Panc1 (cell line): ENCODE results near the gene SUDS3. TPM values are rescaled to one million over a fixed set of nuclear protein-coding genes. Genes with fewer than 3 reads are reported as not detected.

Experiments
- ATAC-seq: fragments of 200-7000 bp; cut with Tn5 transposase; 2 replicates; pipeline ENCODE4 v1.9.1; 2020; ENCODE audit warnings: mild to moderate bottlenecking, moderate library complexity
- BruUV-seq: library from RNA; stranded (reverse); fragments of 400-500 nt; replicated peaks from 2 replicates; lab custom pipeline; 2021; lab: Mats Ljungman, UMichigan
- CTCF ChIA-PET: fragments of 300-600 bp; sonication (Branson Sonifier 250); formaldehyde crosslinking; loops from one replicate; lab custom pipeline; 2022; ENCODE audit warnings: antibody characterized with exemption; lab: Charles Lee
- POLR2A ChIA-PET: fragments of 300-600 bp; sonication (Branson Sonifier 250); formaldehyde crosslinking; loops from one replicate; lab custom pipeline; 2022; ENCODE audit warnings: antibody characterized with exemption; lab: Charles Lee
- DNase-seq: peaks from one replicate; pipeline ENCODE4 v3.0.0-alpha.2; 2010; ENCODE audit warnings: low read depth, low spot score
- H3K27ac ChIP-seq: 2 replicates; pipeline ENCODE4 v1.5.1; 2011; ENCODE audit warnings: mild to moderate bottlenecking, low read length, inconsistent platforms
- H3K27me3 ChIP-seq: fragments of 200-500 bp; sonication (Bioruptor generic); 2 replicates; pipeline ENCODE4 v1.6.0; 2014; ENCODE audit warnings: low read length, inconsistent platforms; ENCODE audit not compliant: control insufficient read depth, insufficient read depth
- H3K36me3 ChIP-seq: fragments of 200-500 bp; sonication (Bioruptor generic); 2 replicates; pipeline ENCODE4 v1.5.1; 2014; ENCODE audit warnings: inconsistent platforms, mild to moderate bottlenecking, low read length, moderate library complexity; ENCODE audit not compliant: control insufficient read depth, insufficient read depth
- H3K4me1 ChIP-seq: 2 replicates; pipeline ENCODE4 v1.5.1; 2011; ENCODE audit warnings: inconsistent platforms, mild to moderate bottlenecking, low read length, moderate library complexity; ENCODE audit not compliant: control insufficient read depth, insufficient read depth
- H3K4me3 ChIP-seq, 2 experiments: 2 replicates each; pipeline ENCODE4 v1.5.1; 2011 to 2012; ENCODE audit warnings: low read depth in 2 of 2, low read length in 2 of 2, mild to moderate bottlenecking in 2 of 2, inconsistent platforms in 1 of 2, moderate library complexity in 1 of 2
- H3K9me3 ChIP-seq: fragments of 200-500 bp; sonication (Bioruptor generic); 2 replicates; pipeline ENCODE4 v1.5.1; 2014; ENCODE audit warnings: low read depth, mild to moderate bottlenecking, inconsistent platforms, low read length, moderate library complexity; ENCODE audit not compliant: control insufficient read depth, insufficient read depth
- CTCF ChIP-seq: fragments of 450-650 bp; IDR thresholded peaks from 2 replicates; pipeline ENCODE4 v1.5.1; 2017; ENCODE audit warnings: mild to moderate bottlenecking
- POLR2AphosphoS5 ChIP-seq: IDR thresholded peaks from 2 replicates; pipeline ENCODE4 v1.6.1; 2012; ENCODE audit warnings: mild to moderate bottlenecking, low read depth, low read length, moderate library complexity
- REST ChIP-seq, 2 experiments: IDR thresholded peaks; 2 replicates each; pipeline ENCODE4 v1.6.1; 2011 to 2012; ENCODE audit warnings: low read depth in 2 of 2, control low read depth in 1 of 2, low read length in 1 of 2, mild to moderate bottlenecking in 1 of 2, moderate library complexity in 1 of 2; ENCODE audit not compliant: insufficient read depth in 1 of 2
- SIN3A ChIP-seq: IDR thresholded peaks from 2 replicates; pipeline ENCODE4 v1.6.1; 2012; ENCODE audit warnings: low read depth, mild to moderate bottlenecking, low read length, moderate library complexity, borderline replicate concordance; ENCODE audit not compliant: insufficient read depth
- TCF7L2 ChIP-seq: IDR thresholded peaks from 2 replicates; pipeline ENCODE4 v1.6.1; 2011; ENCODE audit warnings: mild to moderate bottlenecking, low read depth, low read length, inconsistent platforms
- in situ Hi-C: cut with HindIII; loops from 2 replicates; pipeline ENCODE4 v1.10.0; 2016; ENCODE audit warnings: low sequenced_read_pairs, low pct_unique_long_range_greater_than_20kb
- intact Hi-C: fragments of 100-400 bp; cut with micrococcal nuclease; formaldehyde crosslinking; loops from one replicate; pipeline ENCODE4 v1.10.0; 2022; ENCODE audit not compliant: unreplicated experiment
- total RNA-seq: library from RNA; stranded (reverse); gene quantifications from one replicate; pipeline ENCODE4 v1.2.1, GENCODE V29; 2021; ENCODE audit not compliant: unreplicated experiment

SUDS3 gene
- total RNA-seq, 1 experiment from 2014 or later, result 37.4 TPM

DNA sequence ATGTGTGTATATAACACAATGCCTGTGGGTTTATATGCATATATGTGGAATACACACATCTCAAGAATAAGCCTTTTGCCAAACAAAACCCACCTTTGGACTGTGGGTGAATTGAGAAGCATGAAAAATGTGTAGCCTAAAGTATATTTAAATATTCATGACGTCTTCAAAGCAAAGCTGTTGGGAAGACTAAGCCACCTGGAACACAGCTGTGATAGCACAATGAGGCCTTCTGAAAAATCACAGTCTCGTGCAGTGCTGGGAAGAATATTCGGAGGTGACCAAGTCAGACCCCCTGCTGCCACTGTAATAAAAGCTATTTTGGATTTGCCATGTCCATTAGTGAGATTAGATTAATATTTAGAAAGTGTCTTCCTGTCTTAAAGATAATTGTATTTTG lies 51.5 kb downstream of the SUDS3 start:
- Histone ChIP-seq H3K27me3 (no peaks in the 10 kb centered on the region), H3K36me3 (no peaks in the 10 kb centered on the region), H3K4me1 (no peaks in the 10 kb centered on the region), H3K4me3 (no peak overlapping the region), H3K9me3 (no peaks in the 10 kb centered on the region), H3K27ac (no peak overlapping the region)
- ATAC-seq (no peak), DNase-seq (no peak)
- BruUV-seq, result no TSS peak
- ChIA-PET CTCF (no interaction called here), POLR2A (no interaction called here)
- in situ Hi-C loops, result no loop called here
- TF ChIP-seq POLR2AphosphoS5 (no peak), TCF7L2 (no peak), CTCF (no peak), SIN3A (no peak), REST (IDR thresholded peaks at IDR 0.05; ENCODE audit: insufficient read depth in 1 of 2, low read depth in 2 of 2, low read length in 1 of 2) (no peak)
- intact Hi-C loops, result no loop called here

DNA sequence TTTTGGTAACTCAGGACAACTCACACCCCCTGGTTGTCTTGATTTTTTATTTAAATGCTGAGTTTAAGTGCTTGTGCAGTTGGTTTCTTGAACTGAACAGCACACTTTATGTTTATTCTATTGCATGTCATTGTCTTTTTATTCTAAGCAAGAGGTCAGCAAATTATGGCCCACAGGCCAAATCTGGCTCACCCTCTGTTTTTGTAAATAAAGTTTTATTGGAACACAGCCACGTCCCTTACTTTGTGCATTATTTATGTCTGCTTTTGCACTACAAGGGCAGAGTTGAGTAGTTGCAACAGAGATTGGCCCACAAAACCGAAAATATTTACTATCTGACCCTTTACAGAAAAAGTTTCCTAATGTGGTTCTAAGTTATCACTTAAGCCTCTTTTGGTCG lies 52.3 kb downstream of the SUDS3 start:
- no peak for ATAC-seq
- POLR2A ChIA-PET, result no interaction called here
- H3K4me3 ChIP-seq, result no peak overlapping the region
- no peak for DNase-seq
- in situ Hi-C loops, result no loop called here
- CTCF ChIA-PET, result no interaction called here
- intact Hi-C loops, result no loop called here
- BruUV-seq, result no TSS peak
- no peaks in the 10 kb centered on the region for H3K27me3 ChIP-seq
- H3K9me3 ChIP-seq, result no peaks in the 10 kb centered on the region
- no peaks in the 10 kb centered on the region for H3K4me1 ChIP-seq
- no peak for TF ChIP-seq CTCF
- no peak for TF ChIP-seq REST (IDR thresholded peaks at IDR 0.05; ENCODE audit: insufficient read depth in 1 of 2, low read depth in 2 of 2, low read length in 1 of 2)
- TF ChIP-seq TCF7L2, result no peak
- TF ChIP-seq SIN3A, result no peak
- TF ChIP-seq POLR2AphosphoS5, result no peak
- H3K27ac ChIP-seq, result no peak overlapping the region
- no peaks in the 10 kb centered on the region for H3K36me3 ChIP-seq
